ENCODE measurements around the gene KCNK16.
A peak's percentile ranks its signal among the peaks of the same experiment; 100 is the strongest.

The KCNK16 gene

GRCh38 chr6:39322306-39322850 lies at the start of gene KCNK16:
TSS of gene KCNK16 (minus strand) at chr6:39322702. CDS start at chr6:39322540, 162 bp downstream.
- DNase-seq (ENCODE audit: low read depth), result no peak

- no peak for DNase-seq (ENCODE audit: low read depth)
Observed at GRCh38 chr6:39370390-39370789, 47.9 kb upstream of the KCNK16 start.

DNA sequence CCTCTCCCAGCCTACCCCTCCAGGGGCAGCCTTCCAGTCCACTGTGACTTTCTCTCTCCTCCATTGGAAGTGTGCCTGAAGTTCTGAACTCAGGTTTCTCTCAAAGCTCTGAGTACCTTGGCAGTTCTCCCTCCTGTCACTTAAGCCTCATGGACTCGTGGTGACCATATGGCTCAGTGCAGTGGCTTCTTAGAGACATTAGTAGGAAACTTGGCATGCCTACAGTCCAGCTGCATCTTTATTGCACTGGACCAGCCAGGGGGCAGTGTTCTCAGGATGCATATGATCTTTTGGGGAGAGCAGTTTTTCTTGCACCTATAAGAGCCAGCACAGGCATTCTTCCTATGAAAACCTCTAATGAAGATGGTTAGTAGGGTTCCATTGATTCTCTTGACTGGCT lies 47.5 kb upstream of the KCNK16 start:
- no peak for DNase-seq (ENCODE audit: low read depth)

- no peak for DNase-seq (ENCODE audit: low read depth)
Observed at GRCh38 chr6:39367700-39368099, 45.2 kb upstream of the KCNK16 start.

GRCh38 chr6:39366931-39367618 lies 44.6 kb upstream of the KCNK16 start:
- no peak for DNase-seq (ENCODE audit: low read depth)

GRCh38 chr6:39365281-39366074 lies 43.0 kb upstream of the KCNK16 start:
- DNase-seq (ENCODE audit: low read depth), result no peak

GRCh38 chr6:39363280-39363679 lies 40.8 kb upstream of the KCNK16 start:
- no peak for DNase-seq (ENCODE audit: low read depth)

GRCh38 chr6:39362487-39362865 lies 40.0 kb upstream of the KCNK16 start:
- DNase-seq (ENCODE audit: low read depth), result no peak

GRCh38 chr6:39361657-39362486 lies 39.4 kb upstream of the KCNK16 start:
- peak; percentile 14 for DNase-seq (ENCODE audit: low read depth)

- no peak for DNase-seq (ENCODE audit: low read depth)
Observed at GRCh38 chr6:39360378-39360777, 37.9 kb upstream of the KCNK16 start.

GRCh38 chr6:39357998-39358686 lies 35.6 kb upstream of the KCNK16 start:
- DNase-seq (ENCODE audit: low read depth), result no peak

DNA sequence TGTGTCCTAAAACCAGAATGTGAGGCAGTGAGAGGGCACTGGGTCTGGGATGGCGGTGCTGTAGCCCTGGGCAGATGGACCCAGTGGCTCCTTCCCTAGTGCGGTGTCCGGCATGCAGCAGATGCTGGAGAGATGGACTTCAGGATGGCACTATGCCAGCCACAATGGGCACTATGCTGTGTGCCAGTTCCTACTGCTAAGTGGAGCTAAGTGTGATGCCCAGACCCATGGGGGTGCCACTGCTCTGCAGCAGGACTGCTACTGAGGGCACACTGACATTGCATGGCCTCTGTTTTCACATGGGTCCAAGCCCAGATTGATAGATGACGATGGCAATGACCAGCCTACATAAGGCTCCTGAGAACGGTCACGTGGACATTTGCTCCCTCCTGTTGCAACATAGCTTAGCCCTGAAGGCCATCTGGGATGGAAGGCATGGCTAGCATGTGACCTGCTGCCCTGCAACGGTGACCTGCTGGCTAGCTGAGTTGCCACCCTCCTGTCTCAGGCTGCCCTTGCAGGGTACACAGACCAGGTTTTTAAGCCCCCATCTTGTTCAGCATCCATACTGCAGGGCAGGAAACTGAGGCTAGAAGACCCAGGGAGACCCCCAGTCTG lies 31.3 kb upstream of the KCNK16 start:
- no peak for DNase-seq (ENCODE audit: low read depth)

DNA sequence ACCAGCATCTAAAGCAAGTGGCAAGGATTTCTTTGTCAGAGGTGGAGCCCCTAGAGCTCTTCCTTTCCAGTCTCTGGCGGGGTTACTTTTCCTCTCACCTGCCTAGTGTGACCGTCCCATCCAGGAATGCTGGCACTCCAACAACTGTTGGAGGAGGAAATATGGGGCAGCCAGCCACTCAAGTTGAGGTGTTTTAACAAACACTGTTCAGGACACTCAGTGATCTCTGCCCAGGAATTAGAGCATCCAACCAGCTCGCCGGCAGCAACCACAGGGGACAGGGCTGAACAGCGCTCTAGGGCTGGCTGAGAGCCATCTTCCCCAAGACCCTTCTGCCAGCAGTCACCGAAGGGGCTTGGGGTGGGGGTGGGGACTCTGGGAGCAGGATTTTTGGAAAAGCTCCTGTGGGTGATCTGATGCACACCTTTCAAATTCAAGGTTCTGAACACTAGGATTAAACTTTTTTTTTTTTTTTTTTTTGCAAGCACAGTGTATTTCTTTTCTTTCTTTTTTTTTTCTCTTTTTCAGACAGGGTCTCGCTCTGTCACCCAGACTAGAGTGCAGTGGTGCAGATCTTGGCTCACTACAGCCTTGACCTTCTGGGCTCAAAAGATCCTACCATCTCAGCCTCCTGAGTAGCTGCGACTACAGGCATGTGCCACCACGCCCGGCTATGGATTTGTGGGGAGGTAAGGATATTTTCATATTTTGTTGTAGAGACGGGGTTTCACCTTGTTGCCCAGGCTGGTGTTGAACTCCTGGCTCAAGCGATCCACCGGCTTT lies 28.4 kb upstream of the KCNK16 start:
- no peak for DNase-seq (ENCODE audit: low read depth)

- no peak for DNase-seq (ENCODE audit: low read depth)
Observed at GRCh38 chr6:39348740-39349139, 26.2 kb upstream of the KCNK16 start.

DNA sequence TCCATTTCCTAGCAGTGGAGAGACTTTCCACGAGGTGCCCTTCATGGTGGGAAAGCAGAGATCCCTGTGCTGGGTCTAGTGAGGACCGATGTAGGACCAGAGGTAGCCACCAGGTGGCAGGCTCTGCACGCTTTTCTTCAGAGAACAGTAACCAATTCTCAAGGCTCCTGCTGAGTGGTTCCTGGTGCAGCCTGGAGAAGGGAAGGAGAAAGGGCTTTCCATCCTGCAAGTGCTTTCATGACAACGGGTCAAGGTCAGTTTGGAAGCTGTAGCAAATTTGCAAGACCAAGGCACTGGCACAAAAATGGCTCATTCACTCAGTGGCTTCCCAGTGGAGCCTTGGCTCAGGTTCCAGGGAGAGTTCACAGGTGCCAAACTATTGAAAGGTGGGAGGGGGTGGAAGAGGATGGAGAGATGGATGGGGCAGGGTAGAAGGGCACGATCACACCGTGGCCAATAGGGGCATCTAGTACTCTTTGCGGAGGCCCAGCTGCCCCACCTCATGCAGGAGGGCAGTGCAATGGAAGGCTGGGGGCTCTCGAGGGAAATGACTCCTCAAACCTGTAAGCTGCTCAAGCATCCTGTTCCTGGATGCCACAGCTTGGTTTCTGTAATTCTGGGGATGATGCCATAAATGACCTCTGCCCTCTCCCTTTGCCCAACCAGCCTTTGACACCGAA lies 25.5 kb upstream of the KCNK16 start:
- DNase-seq (ENCODE audit: low read depth), result peak; percentile 25

DNA sequence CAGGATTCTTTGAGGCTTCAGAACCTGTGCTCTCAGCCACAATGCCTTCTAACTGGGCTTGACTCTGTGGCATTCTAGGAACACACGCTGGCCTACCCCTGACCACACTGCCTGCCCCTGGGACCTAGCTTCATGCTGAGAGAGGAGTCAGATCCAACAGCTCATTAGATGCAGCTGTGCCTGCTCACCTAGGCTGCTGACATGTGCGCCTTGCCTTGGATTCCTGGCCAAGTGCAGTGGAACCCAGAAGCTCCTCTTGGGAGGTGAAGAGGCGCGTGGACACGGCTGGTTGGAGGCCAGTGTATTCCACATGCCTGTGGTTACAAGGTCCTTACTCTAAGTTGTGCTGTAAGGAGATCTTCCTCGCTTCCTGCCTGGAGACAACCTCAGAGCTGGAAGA lies 24.7 kb upstream of the KCNK16 start:
- no peak for DNase-seq (ENCODE audit: low read depth)

DNA sequence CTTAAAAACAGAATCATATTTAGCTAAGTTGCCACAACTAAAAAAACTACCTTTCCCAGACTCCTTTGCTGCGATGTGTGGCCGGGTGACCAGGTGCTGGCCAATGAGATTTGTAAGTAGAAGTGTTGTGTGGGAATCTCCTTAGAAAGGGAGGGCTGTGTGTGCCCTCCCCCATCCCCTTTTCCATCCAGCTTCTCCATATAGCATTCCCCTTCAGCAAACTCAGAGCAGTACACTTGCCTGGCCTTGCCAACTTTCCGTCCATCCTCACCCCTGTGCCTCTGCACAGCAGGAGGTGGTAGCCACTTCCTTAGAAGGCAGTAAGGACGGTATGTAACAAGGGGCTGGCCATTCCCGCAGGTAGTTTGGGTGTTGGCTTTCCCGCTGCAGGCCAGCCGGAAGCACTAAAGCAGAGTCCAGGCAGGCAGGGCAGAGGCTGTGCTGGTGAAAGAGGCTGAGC lies 22.3 kb upstream of the KCNK16 start:
- no peak for DNase-seq (ENCODE audit: low read depth)

GRCh38 chr6:39343396-39343870 lies 20.9 kb upstream of the KCNK16 start:
- no peak for DNase-seq (ENCODE audit: low read depth)

GRCh38 chr6:39342692-39343395 lies 20.3 kb upstream of the KCNK16 start:
- no peak for DNase-seq (ENCODE audit: low read depth)
